ENCODE data around the gene C11orf54. TPM values are rescaled to one million over a fixed set of nuclear protein-coding genes. Genes with fewer than 3 reads are reported as not detected.

The C11orf54 gene
- total RNA-seq, 2 donors from 2014 or later = 37.1 to 59.4 TPM

DNA sequence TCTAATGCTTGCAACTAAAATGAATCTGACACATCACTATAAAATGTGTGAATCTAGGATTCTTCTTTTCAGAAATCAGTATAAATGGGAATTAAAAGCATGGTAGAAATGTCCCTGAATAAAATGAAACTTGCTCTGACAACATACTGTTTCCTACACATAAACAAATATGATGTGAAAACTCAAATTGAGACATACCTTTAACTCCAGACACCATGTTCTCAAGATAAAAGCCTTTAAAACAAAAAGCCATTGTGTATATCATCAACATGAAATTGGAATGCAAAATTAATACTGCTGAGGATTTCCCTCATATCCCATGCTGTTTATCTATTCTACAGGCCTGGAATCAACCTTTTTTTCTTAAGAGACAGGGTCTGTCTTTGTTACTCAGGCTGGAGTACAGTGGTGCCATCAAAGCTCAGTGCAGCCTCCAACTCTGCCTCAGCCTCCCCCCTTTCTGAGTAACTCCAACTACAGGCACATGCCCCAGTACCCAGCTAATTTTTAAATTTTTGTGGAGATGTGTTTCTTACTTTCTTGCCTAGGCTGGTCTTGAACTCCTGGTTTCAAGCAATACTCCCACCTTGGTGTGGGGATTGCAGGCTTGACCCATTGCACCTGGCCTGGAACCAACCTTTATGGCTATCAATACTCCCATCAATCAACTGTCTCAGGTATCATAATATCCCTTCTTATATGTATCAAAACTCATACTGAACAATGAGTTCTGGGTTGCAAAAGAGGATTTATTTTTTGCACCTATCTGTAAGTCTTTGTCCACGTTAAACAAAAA lies 6.8 kb upstream of the C11orf54 start:
- H3K4me1 ChIP-seq = peaks cover 24% of the 10 kb centered on the region
- H3K27me3 ChIP-seq = no peaks in the 10 kb centered on the region
- H3K9ac ChIP-seq (ENCODE audit: low read depth in 2 of 2, low read length in 2 of 2) = no peak overlapping the region
- TF ChIP-seq, protein P1, sequence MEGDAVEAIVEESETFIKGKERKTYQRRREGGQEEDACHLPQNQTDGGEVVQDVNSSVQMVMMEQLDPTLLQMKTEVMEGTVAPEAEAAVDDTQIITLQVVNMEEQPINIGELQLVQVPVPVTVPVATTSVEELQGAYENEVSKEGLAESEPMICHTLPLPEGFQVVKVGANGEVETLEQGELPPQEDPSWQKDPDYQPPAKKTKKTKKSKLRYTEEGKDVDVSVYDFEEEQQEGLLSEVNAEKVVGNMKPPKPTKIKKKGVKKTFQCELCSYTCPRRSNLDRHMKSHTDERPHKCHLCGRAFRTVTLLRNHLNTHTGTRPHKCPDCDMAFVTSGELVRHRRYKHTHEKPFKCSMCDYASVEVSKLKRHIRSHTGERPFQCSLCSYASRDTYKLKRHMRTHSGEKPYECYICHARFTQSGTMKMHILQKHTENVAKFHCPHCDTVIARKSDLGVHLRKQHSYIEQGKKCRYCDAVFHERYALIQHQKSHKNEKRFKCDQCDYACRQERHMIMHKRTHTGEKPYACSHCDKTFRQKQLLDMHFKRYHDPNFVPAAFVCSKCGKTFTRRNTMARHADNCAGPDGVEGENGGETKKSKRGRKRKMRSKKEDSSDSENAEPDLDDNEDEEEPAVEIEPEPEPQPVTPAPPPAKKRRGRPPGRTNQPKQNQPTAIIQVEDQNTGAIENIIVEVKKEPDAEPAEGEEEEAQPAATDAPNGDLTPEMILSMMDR (IDR thresholded peaks at IDR 0.05) = no peak
- no peak for DNase-seq
- intact Hi-C loops (cut with DNase I) = loop anchor here (5.0 kb wide), 1 partner anchor 72 kb away; the partner anchor contains the start of gene CEP295
- no peak overlapping the region for H3K27ac ChIP-seq
- H3K36me3 ChIP-seq = peaks cover 31% of the 10 kb centered on the region
- H3K4me3 ChIP-seq = no peak overlapping the region
- no peaks in the 10 kb centered on the region for H3K9me3 ChIP-seq

DNA sequence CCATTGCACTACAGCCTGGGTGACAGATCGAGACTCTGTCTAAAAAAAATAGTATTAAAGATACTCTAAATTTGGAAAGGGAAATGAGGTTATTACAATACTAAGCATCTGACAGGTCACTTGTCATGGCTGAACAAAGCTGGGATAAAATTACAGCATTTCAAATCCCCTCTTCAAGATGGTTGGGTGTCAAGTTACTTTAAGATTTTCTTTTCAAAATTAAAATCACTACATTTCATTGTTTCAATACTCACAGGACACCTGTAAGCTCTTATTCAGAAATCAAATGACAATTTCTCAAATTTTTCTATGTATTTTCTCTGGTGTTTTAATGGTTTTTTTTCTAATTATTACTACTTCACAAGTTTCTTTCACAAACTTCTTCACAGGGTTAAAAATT lies 5.8 kb upstream of the C11orf54 start:
- Histone ChIP-seq H3K9me3 (no peaks in the 10 kb centered on the region), H3K4me3 (no peak overlapping the region), H3K9ac (ENCODE audit: low read depth in 2 of 2, low read length in 2 of 2) (no peak overlapping the region), H3K4me1 (peaks cover 24% of the 10 kb centered on the region), H3K27me3 (no peaks in the 10 kb centered on the region), H3K27ac (no peak overlapping the region), H3K36me3 (peaks cover 29% of the 10 kb centered on the region)
- intact Hi-C loops (cut with DNase I) = loop anchor here (5.0 kb wide), 1 partner anchor 73 kb away; the partner anchor contains the start of gene CEP295
- TF ChIP-seq, protein P1 (IDR thresholded peaks at IDR 0.05) = no peak
- DNase-seq = no peak

DNA sequence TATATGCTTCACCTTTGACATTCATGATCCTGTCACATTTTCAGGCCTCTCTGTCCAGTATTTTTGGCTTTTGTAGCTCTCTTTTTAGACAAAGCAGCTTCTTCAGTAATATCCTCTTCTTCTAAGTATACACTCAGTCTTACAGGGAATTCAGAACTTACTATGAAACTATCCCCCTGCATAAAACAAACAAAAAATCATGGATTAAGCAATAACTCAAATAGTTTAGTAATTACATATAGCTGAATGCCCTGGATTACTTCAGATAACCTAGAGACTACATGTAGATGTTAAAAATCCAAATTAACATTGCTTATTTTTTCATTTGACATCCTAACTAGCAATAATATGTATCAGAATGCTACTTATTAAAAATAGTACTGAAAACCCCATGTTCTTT lies 5.3 kb upstream of the C11orf54 start:
- no peak overlapping the region for H3K4me3 ChIP-seq
- H3K27ac ChIP-seq = no peak overlapping the region
- DNase-seq = no peak
- H3K4me1 ChIP-seq = peaks cover 24% of the 10 kb centered on the region
- H3K9ac ChIP-seq (ENCODE audit: low read depth in 2 of 2, low read length in 2 of 2) = no peak overlapping the region
- H3K27me3 ChIP-seq = no peaks in the 10 kb centered on the region
- peaks cover 24% of the 10 kb centered on the region for H3K36me3 ChIP-seq
- TF ChIP-seq, protein P1 (IDR thresholded peaks at IDR 0.05) = no peak
- intact Hi-C loops (cut with DNase I) = loop anchor here (5.0 kb wide), 1 partner anchor 74 kb away; the partner anchor contains the start of gene CEP295
- no peaks in the 10 kb centered on the region for H3K9me3 ChIP-seq

DNA sequence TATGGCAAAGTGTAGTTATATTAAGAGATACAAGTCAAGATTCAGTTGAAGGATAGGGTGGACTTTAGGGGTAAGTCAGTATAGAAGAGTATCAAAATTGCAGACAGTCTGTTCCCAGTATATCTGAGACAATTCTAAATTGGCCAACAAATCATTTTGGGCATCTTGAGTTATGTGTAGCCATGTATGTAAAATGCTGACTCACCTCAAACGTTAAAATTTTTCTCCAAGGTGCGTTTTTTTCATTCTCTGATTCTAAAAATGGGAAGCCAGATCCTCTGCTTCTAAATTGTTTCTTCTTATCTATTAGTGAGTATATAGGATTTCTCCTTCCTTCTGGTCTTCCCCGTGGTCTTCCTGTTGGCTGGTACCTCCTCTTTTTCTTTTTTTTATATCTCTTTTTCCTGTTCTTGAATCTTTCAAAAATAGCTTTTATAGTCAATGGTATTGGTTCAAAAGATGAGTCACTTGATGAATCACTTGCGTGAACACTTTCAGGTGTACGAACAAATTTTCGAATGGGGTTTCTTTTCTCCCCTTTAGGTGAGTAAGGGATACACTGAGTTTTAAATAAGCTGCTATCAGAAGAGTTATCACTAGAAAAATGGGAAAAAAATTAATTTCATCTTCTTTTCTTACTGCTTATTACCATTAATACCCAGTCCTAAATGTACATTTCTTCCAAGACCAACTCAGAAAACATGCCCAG lies 3.4 kb upstream of the C11orf54 start:
- Histone ChIP-seq H3K4me1 (peaks cover 24% of the 10 kb centered on the region), H3K9me3 (no peaks in the 10 kb centered on the region), H3K27ac (no peak overlapping the region), H3K36me3 (peaks cover 13% of the 10 kb centered on the region), H3K9ac (ENCODE audit: low read depth in 2 of 2, low read length in 2 of 2) (no peak overlapping the region), H3K27me3 (no peaks in the 10 kb centered on the region), H3K4me3 (no peak overlapping the region)
- no peak for DNase-seq
- intact Hi-C loops (cut with DNase I) = loop anchor here (5.0 kb wide), 1 partner anchor 76 kb away; the partner anchor contains the start of gene CEP295
- TF ChIP-seq, protein P1 (IDR thresholded peaks at IDR 0.05) = no peak

DNA sequence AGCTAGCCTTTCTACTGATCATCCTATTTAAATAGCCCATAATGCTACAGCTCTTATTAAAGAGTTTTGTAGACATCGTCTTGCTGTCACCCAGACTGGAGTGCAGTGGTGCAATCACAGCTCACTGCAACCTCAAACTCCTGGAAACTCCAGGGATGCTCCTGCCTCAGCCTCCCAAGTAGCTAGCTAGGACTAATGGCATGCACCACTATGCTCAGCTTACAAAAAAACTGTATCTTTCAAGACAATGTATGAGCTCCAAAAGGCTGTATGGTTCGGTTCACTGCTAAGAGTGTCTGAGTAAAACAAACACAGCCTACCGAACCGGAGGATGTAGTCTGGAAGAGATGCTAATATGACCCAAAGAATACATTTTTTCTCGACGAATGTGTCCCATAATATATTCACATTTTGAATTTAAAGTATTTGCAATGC lies 2.8 kb upstream of the C11orf54 start:
- TF ChIP-seq, protein P1 (IDR thresholded peaks at IDR 0.05) = no peak
- no peak for DNase-seq
- Histone ChIP-seq H3K4me3 (peak overlapping the region; percentile 6), H3K9ac (ENCODE audit: low read depth in 2 of 2, low read length in 2 of 2) (no peak overlapping the region), H3K4me1 (peaks cover 24% of the 10 kb centered on the region), H3K36me3 (peaks cover 13% of the 10 kb centered on the region), H3K27me3 (no peaks in the 10 kb centered on the region), H3K27ac (no peak overlapping the region), H3K9me3 (no peaks in the 10 kb centered on the region)
- intact Hi-C loops (cut with DNase I) = loop anchor here (5.0 kb wide), 1 partner anchor 76 kb away; the partner anchor contains the start of gene CEP295
